Measurements from ENCODE around the gene ZNF492. TPM values are rescaled to one million over a fixed set of nuclear protein-coding genes. Genes with fewer than 3 reads are reported as not detected.

Gene ZNF492
- total and polyA plus RNA-seq, 10 of the 15 experiments (the other 5 are each of a cell fraction or from before 2014, with no cell fraction given) = not detected

- H3K36me3 ChIP-seq (ENCODE audit: control insufficient read depth in 2 of 2, insufficient read depth in 2 of 2, low read length in 1 of 2) = no peaks in the 10 kb centered on the region
- no peak overlapping the region for H3K4me2 ChIP-seq (ENCODE audit: control insufficient read depth, insufficient read depth)
- 52% methylated on average over 22 of the region's 24 CpGs for WGBS (ENCODE audit: insufficient coverage, insufficient replicate concordance, low lambda C conversion rate, missing lambda C conversion rate)
- intact Hi-C loops (cut with micrococcal nuclease; ENCODE audit: unreplicated experiment) (no loop called here), in situ Hi-C loops (cut with MboI) (no loop called here)
- RAD21 ChIA-PET (ENCODE audit: unreplicated experiment) = no interaction called here
- SMC1A ChIA-PET (ENCODE audit: uncharacterized antibody, unreplicated experiment) = no interaction called here
- POLR2A ChIA-PET = no interaction called here
- FAIRE-seq (no peak), DNase-seq (ENCODE audit: low read depth, low spot score) (no peak), ATAC-seq (no peak)
- no peaks in the 10 kb centered on the region for H3K4me1 ChIP-seq (ENCODE audit: control insufficient read depth, insufficient read depth, low read length)
- CTCF ChIA-PET = no interaction called here
- H3K27me3 ChIP-seq (replicated peaks in 1 of 2; ENCODE audit: control insufficient read depth in 2 of 2, insufficient read depth in 2 of 2, low read length in 1 of 2) = no peaks in the 10 kb centered on the region
- H3K9ac ChIP-seq (ENCODE audit: control insufficient read depth, insufficient read depth, low read length) = no peak overlapping the region
- no peaks in the 10 kb centered on the region for H4K20me1 ChIP-seq (ENCODE audit: control insufficient read depth, insufficient read depth)
- no peaks in the 10 kb centered on the region; the same call in 2 of the 3 replicates for H3K9me3 ChIP-seq (replicated peaks; ENCODE audit: control insufficient read depth, insufficient read depth, low read length)
- no peak overlapping the region for H3K4me3 ChIP-seq
- no peak overlapping the region for H3K27ac ChIP-seq (ENCODE audit: control insufficient read depth, insufficient read depth)
- BruUV-seq (replicated peaks) = no TSS peak
- H3K79me2 ChIP-seq (ENCODE audit: control insufficient read depth, insufficient read depth, low read length) = no peaks in the 10 kb centered on the region
- TF ChIP-seq SMARCA5 (IDR thresholded peaks at IDR 0.05) (no peak), IRF4 (IDR thresholded peaks at IDR 0.05; ENCODE audit: low read depth, low read length) (no peak), HDAC6 (IDR thresholded peaks at IDR 0.05; ENCODE audit: unreplicated experiment) (no peak), CEBPZ (IDR thresholded peaks at IDR 0.05; ENCODE audit: low read depth, low read length) (no peak), SIX5 (IDR thresholded peaks at IDR 0.05; ENCODE audit: low read depth, low read length, severe bottlenecking) (no peak), POU2F2 (IDR thresholded peaks at IDR 0.05; ENCODE audit: borderline replicate concordance, low read depth, low read length) (no peak), TCF3 (IDR thresholded peaks at IDR 0.05; ENCODE audit: borderline replicate concordance, insufficient read depth, low read depth, low read length) (no peak), PBX3 (IDR thresholded peaks at IDR 0.05; ENCODE audit: insufficient replicate concordance, low read depth, low read length) (no peak), MEF2B (IDR thresholded peaks at IDR 0.05; ENCODE audit: partially characterized antibody, poor library complexity, severe bottlenecking) (no peak), E2F8 (IDR thresholded peaks at IDR 0.05; ENCODE audit: low read depth, partially characterized antibody) (no peak), JUND (IDR thresholded peaks at IDR 0.05; ENCODE audit: low read depth, low read length) (no peak), RELA (IDR thresholded peaks at IDR 0.05; ENCODE audit: borderline replicate concordance, partially characterized antibody) (no peak), LARP7 (IDR thresholded peaks at IDR 0.05) (no peak), MXI1 (IDR thresholded peaks at IDR 0.05; ENCODE audit: low read depth, low read length) (no peak), CHD2 (IDR thresholded peaks at IDR 0.05; ENCODE audit: borderline replicate concordance, low read depth, low read length) (no peak), HSF1 (IDR thresholded peaks at IDR 0.05; ENCODE audit: low read depth, low read length) (no peak)
- H2AFZ ChIP-seq (ENCODE audit: control insufficient read depth, low read depth, low read length) = no peak overlapping the region
These were observed 315 bp downstream of the ZNF492 start for GRCh38 chr19:22634450-22634827.
